HEK293T (cell line): ENCODE measurements around the gene MFSD8.

Experiments
- ELF4 ChIP-seq: fragments of 450-650 bp; IDR thresholded peaks from 2 replicates; pipeline ENCODE4 v1.6.1; 2017; ENCODE audit warnings: antibody characterized with exemption
- FOXA1 ChIP-seq: fragments of 450-650 bp; IDR thresholded peaks from 2 replicates; pipeline ENCODE4 v1.6.1; 2016; ENCODE audit warnings: mild to moderate bottlenecking
- FOXM1 ChIP-seq: fragments of 450-650 bp; IDR thresholded peaks from 2 replicates; pipeline ENCODE4 v1.6.1; 2017; ENCODE audit warnings: mild to moderate bottlenecking, borderline replicate concordance
- L3MBTL2 ChIP-seq: fragments of 450-650 bp; conservative IDR thresholded peaks from 2 replicates; pipeline ENCODE4 v1.6.1; 2016; ENCODE audit warnings: mild to moderate bottlenecking
- PKNOX1 ChIP-seq: fragments of 450-650 bp; IDR thresholded peaks from 2 replicates; pipeline ENCODE4 v1.6.1; 2016
- SP1 ChIP-seq: fragments of 450-650 bp; IDR thresholded peaks from 2 replicates; pipeline ENCODE4 v1.6.1; 2017
- SUZ12 ChIP-seq: fragments of 450-650 bp; IDR thresholded peaks from 2 replicates; pipeline ENCODE4 v1.6.1; 2016; ENCODE audit warnings: mild to moderate bottlenecking
- ZNF384 ChIP-seq: fragments of 450-650 bp; IDR thresholded peaks from 2 replicates; pipeline ENCODE4 v1.6.1; 2016

DNA sequence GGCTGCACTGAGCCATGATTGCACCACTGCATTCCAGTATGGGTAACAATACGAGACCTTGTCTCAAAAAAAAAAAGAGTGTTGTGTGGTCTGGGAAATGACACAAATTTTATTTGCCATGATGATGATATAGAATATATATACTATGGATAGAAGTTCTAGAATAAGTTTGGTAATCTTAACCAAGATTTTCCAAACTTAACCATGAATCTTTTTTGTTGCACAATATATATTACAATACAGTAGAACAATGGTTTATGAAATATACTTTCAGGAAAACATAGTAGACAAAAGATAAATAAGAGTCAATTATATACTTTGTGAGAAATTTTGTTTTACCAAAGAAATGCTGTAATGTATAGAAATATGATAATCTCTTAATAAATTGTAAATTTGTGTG is 34.8 kb downstream of the MFSD8 start:
- TF ChIP-seq FOXA1 (no peak), ELF4 (no peak), SP1 (no peak), SUZ12 (no peak), FOXM1 (no peak), PKNOX1 (no peak), ZNF384 (no peak), L3MBTL2 (no peak)
